IMR-90 (cell line): ENCODE measurements around the gene FAF2. TPM values are rescaled to one million over a fixed set of nuclear protein-coding genes. Genes with fewer than 3 reads are reported as not detected.

Experiments used
- ATAC-seq: fragments of 200-7000 bp; cut with Tn5 transposase; 2 replicates; pipeline ENCODE4 v1.9.1; 2020; ENCODE audit warnings: low read depth, mild to moderate bottlenecking, moderate library complexity
- BruUV-seq: library from RNA; stranded (reverse); fragments of 400-500 nt; replicated peaks from 2 replicates; lab custom pipeline; 2021; lab: Mats Ljungman, UMichigan
- CTCF ChIA-PET: fragments of 300-600 bp; formaldehyde crosslinking; extraction: SDS; loops from one replicate; lab custom pipeline; 2021; ENCODE audit warnings: antibody characterized with exemption; lab: Yijun Ruan, JAX
- POLR2A ChIA-PET: fragments of 300-600 bp; sonication (Branson Sonifier 250); formaldehyde crosslinking; loops from one replicate; lab custom pipeline; 2022; ENCODE audit warnings: antibody characterized with exemption; ENCODE audit not compliant: unreplicated experiment; lab: Charles Lee
- DNase-seq: peaks from one replicate; pipeline ENCODE4 v3.0.0; 2013
- H2AFZ ChIP-seq: replicated peaks from 2 replicates; pipeline ENCODE3; 2013; ENCODE audit warnings: low read length, mild to moderate bottlenecking; ENCODE audit not compliant: poor library complexity
- H2AK5ac ChIP-seq: 2 replicates; pipeline ENCODE4 v1.6.1; 2013; ENCODE audit warnings: low read depth, low read length, inconsistent platforms
- H2AK9ac ChIP-seq: replicated peaks from 2 replicates; pipeline ENCODE3; 2013; ENCODE audit warnings: mild to moderate bottlenecking, low read depth, low read length, moderate library complexity; ENCODE audit not compliant: poor library complexity
- H2BK120ac ChIP-seq: 2 replicates; pipeline ENCODE4 v1.6.1; 2013; ENCODE audit warnings: low read depth, low read length, inconsistent platforms
- H2BK15ac ChIP-seq: 3 replicates; pipeline ENCODE4 v1.6.1; 2013; ENCODE audit warnings: low read depth, low read length, inconsistent platforms
- H2BK20ac ChIP-seq: 2 replicates; pipeline ENCODE4 v1.6.1; 2013; ENCODE audit warnings: low read depth, mild to moderate bottlenecking, inconsistent platforms, low read length, moderate library complexity
- H2BK5ac ChIP-seq: 2 replicates; pipeline ENCODE4 v1.6.1; 2013; ENCODE audit warnings: mild to moderate bottlenecking, low read depth, low read length, inconsistent platforms; ENCODE audit not compliant: poor library complexity, severe bottlenecking
- H3K14ac ChIP-seq: replicated peaks from 2 replicates; pipeline ENCODE4 v1.6.1; 2013; ENCODE audit warnings: low read depth, low read length, inconsistent platforms
- H3K18ac ChIP-seq: 2 replicates; pipeline ENCODE4 v1.6.1; 2013; ENCODE audit warnings: low read depth, low read length, control low read depth
- H3K23ac ChIP-seq: 2 replicates; pipeline ENCODE4 v1.6.1; 2013; ENCODE audit warnings: low read depth, low read length, inconsistent platforms
- H3K27ac ChIP-seq: 2 replicates; pipeline ENCODE4 v1.5.1; 2013; ENCODE audit warnings: mild to moderate bottlenecking, control low read depth, low read length; ENCODE audit not compliant: insufficient read depth
- H3K27me3 ChIP-seq: 2 replicates; pipeline ENCODE4 v1.6.1; 2013; ENCODE audit warnings: low read length; ENCODE audit not compliant: control insufficient read depth, insufficient read depth
- H3K36me3 ChIP-seq: 2 replicates; pipeline ENCODE4 v1.6.1; 2013; ENCODE audit warnings: low read length, mixed read lengths; ENCODE audit not compliant: control insufficient read depth, insufficient read depth
- H3K4ac ChIP-seq: 2 replicates; pipeline ENCODE4 v1.6.1; 2013; ENCODE audit warnings: low read depth, low read length, inconsistent platforms
- H3K4me1 ChIP-seq: 2 replicates; pipeline ENCODE4 v1.6.1; 2013; ENCODE audit warnings: low read length, mixed read lengths; ENCODE audit not compliant: control insufficient read depth, insufficient read depth
- H3K4me2 ChIP-seq: 2 replicates; pipeline ENCODE4 v1.6.1; 2013; ENCODE audit warnings: low read depth, mild to moderate bottlenecking, control low read depth, low read length, moderate library complexity
- H3K4me3 ChIP-seq: 2 replicates; pipeline ENCODE4 v1.5.1; 2013; ENCODE audit warnings: low read depth, mild to moderate bottlenecking, control low read depth, low read length, moderate library complexity; ENCODE audit not compliant: insufficient read depth
- H3K56ac ChIP-seq: 2 replicates; pipeline ENCODE4 v1.6.1; 2013; ENCODE audit warnings: low read length, inconsistent platforms; ENCODE audit not compliant: insufficient read depth; ENCODE audit errors: extremely low read depth
- H3K79me1 ChIP-seq, 2 experiments: 2 replicates each; pipeline ENCODE4 v1.6.1; 2013; ENCODE audit warnings: low read length in 2 of 2, inconsistent platforms in 1 of 2, low read depth in 1 of 2
- H3K9ac ChIP-seq: 2 replicates; pipeline ENCODE4 v1.6.1; 2013; ENCODE audit warnings: low read depth, low read length, control low read depth
- H3K9me1 ChIP-seq: 2 replicates; pipeline ENCODE4 v1.6.1; 2013; ENCODE audit warnings: low read length, inconsistent platforms; ENCODE audit not compliant: insufficient read depth
- H3K9me3 ChIP-seq: 2 replicates; pipeline ENCODE4 v1.6.1; 2013; ENCODE audit warnings: low read length; ENCODE audit not compliant: control insufficient read depth, insufficient read depth
- H4K20me1 ChIP-seq: 2 replicates; pipeline ENCODE4 v1.6.1; 2013; ENCODE audit warnings: low read length, inconsistent platforms; ENCODE audit not compliant: insufficient read depth
- H4K5ac ChIP-seq: 2 replicates; pipeline ENCODE4 v1.6.1; 2013; ENCODE audit warnings: mild to moderate bottlenecking, low read depth, low read length, control low read depth
- H4K8ac ChIP-seq, 2 experiments: 2 replicates each; pipeline ENCODE4 v1.6.1; 2013; ENCODE audit warnings: low read depth in 2 of 2, low read length in 2 of 2, control low read depth in 1 of 2, inconsistent platforms in 1 of 2
- H4K91ac ChIP-seq: 2 replicates; pipeline ENCODE4 v1.6.1; 2013; ENCODE audit warnings: low read depth, low read length, inconsistent platforms; ENCODE audit not compliant: insufficient read depth
- BHLHE40 ChIP-seq: fragments of 150-350 bp; IDR thresholded peaks from 2 replicates; pipeline ENCODE4 v1.6.1; 2016; ENCODE audit warnings: mild to moderate bottlenecking, low read depth, low read length
- CEBPB ChIP-seq: IDR thresholded peaks from 2 replicates; pipeline ENCODE4 v1.6.1; 2012; ENCODE audit warnings: low read depth, low read length, improper control_type of control experiment
- CHD1 ChIP-seq: IDR thresholded peaks from 2 replicates; pipeline ENCODE4 v1.6.1; 2012; ENCODE audit warnings: low read depth, low read length, improper control_type of control experiment
- CTCF ChIP-seq: conservative IDR thresholded peaks from 2 replicates; pipeline ENCODE4 v1.5.1; 2012; ENCODE audit warnings: mild to moderate bottlenecking, low read depth, low read length, improper control_type of control experiment
- FOS ChIP-seq: fragments of 150-350 bp; IDR thresholded peaks from 2 replicates; pipeline ENCODE4 v1.6.1; 2016; ENCODE audit warnings: low read depth, low read length
- MAFK ChIP-seq: IDR thresholded peaks from 2 replicates; pipeline ENCODE4 v1.6.1; 2012; ENCODE audit warnings: low read depth, low read length, improper control_type of control experiment
- MAZ ChIP-seq: IDR thresholded peaks from 2 replicates; pipeline ENCODE4 v1.6.1; 2012; ENCODE audit warnings: low read depth, mild to moderate bottlenecking, low read length, improper control_type of control experiment, moderate library complexity, borderline replicate concordance
- MXI1 ChIP-seq: IDR thresholded peaks from 2 replicates; pipeline ENCODE4 v1.6.1; 2012; ENCODE audit warnings: low read depth, mild to moderate bottlenecking, low read length, moderate library complexity, borderline replicate concordance
- POLR2A ChIP-seq: IDR thresholded peaks from 2 replicates; pipeline ENCODE4 v1.6.1; 2012; ENCODE audit warnings: mild to moderate bottlenecking, low read depth, low read length
- RAD21 ChIP-seq: IDR thresholded peaks from 2 replicates; pipeline ENCODE4 v1.6.1; 2012; ENCODE audit warnings: low read length, improper control_type of control experiment
- RCOR1 ChIP-seq: IDR thresholded peaks from 2 replicates; pipeline ENCODE4 v1.6.1; 2012; ENCODE audit warnings: mild to moderate bottlenecking, low read length, improper control_type of control experiment; ENCODE audit not compliant: insufficient replicate concordance
- USF2 ChIP-seq: fragments of 150-350 bp; IDR thresholded peaks from 2 replicates; pipeline ENCODE4 v1.6.1; 2017; ENCODE audit warnings: mild to moderate bottlenecking, antibody characterized with exemption, low read length, low read depth
- whole genome bisulfite sequencing, 2 experiments: methylation state at CpG; one replicate each; pipeline versions ENCODE4 v1.1.5 to v1.1.7; 2013; ENCODE audit warnings: missing lambda C conversion rate in 2 of 2; ENCODE audit not compliant: insufficient read length in 1 of 2; ENCODE audit errors: extremely low coverage in 2 of 2; 5-methylcytosine and 5-hydroxymethylcytosine counted together
- dilution Hi-C: fragments of 300-500 bp; cut with HindIII; formaldehyde crosslinking; loops from one replicate; pipeline ENCODE4 v1.14.3; 2018; ENCODE audit warnings: low sequenced_read_pairs; ENCODE audit not compliant: unreplicated experiment
- in situ Hi-C: fragments of 300-500 bp; cut with MboI; formaldehyde crosslinking; loops from 3 replicates; pipeline ENCODE4 v1.14.3; 2019; ENCODE audit warnings: low sequenced_read_pairs, inconsistent platforms, mixed read lengths
- intact Hi-C: fragments of 100-400 bp; cut with micrococcal nuclease; formaldehyde crosslinking; loops from 2 replicates; pipeline ENCODE4 v1.10.0; 2022
- polyA plus RNA-seq, 3 experiments: library from polyadenylated mRNA; depleted of rRNA; stranded (reverse); fragments of >200 nt; gene quantifications; 2 replicates each; pipeline ENCODE4 v1.2.3, GENCODE V29; 2012; ENCODE audit warnings: low replicate concordance in 1 of 3
- total RNA-seq: library from RNA; depleted of rRNA; stranded (reverse); fragments of >200 nt; gene quantifications from 2 replicates; pipeline ENCODE4 v1.2.3, GENCODE V29; 2012

The FAF2 gene
- total and polyA plus RNA-seq, 2 of the 4 experiments (the other 2 are of a cell fraction): 32.9 to 47.0 TPM

GRCh38 chr5:176527246-176528222 is 79.3 kb downstream of the FAF2 start (continued):
- no peak for TF ChIP-seq BHLHE40
- TF ChIP-seq RCOR1: no peak

GRCh38 chr5:176528301-176528700 is 80.1 kb downstream of the FAF2 start:
- no peak overlapping the region for H3K23ac ChIP-seq
- H3K79me1 ChIP-seq: peaks cover 0 to 18% of the 10 kb centered on the region in 2 experiments; a peak in 2 of 4 replicates
- no peak overlapping the region for H3K4me3 ChIP-seq
- no peak overlapping the region for H2BK20ac ChIP-seq
- no peak for DNase-seq
- H2BK5ac ChIP-seq: no peak overlapping the region
- no peak overlapping the region for H4K5ac ChIP-seq
- in situ Hi-C loops (no loop called here), dilution Hi-C loops (no loop called here), intact Hi-C loops (no loop called here)
- no peak overlapping the region for H2BK15ac ChIP-seq
- no peak overlapping the region for H3K14ac ChIP-seq
- H4K20me1 ChIP-seq: peaks cover 6% of the 10 kb centered on the region; the same call in 1 of the 2 replicates
- ChIA-PET CTCF (no interaction called here), POLR2A (no interaction called here)
- no peaks in the 10 kb centered on the region for H3K9me1 ChIP-seq
- no peak overlapping the region for H3K4ac ChIP-seq
- no peaks in the 10 kb centered on the region for H3K9me3 ChIP-seq
- no peak overlapping the region for H2BK120ac ChIP-seq
- H3K18ac ChIP-seq: no peak overlapping the region
- WGBS, 2 experiments: 90% methylated on average over 2 of the region's 11 CpGs; no CpG with 5 or more reads in 1 of the 2 experiments
- H3K4me1 ChIP-seq: peaks cover 2% of the 10 kb centered on the region; the same call in 1 of the 2 replicates
- no peak overlapping the region for H3K4me2 ChIP-seq
- BruUV-seq: no TSS peak
- no peak overlapping the region for H3K56ac ChIP-seq
- H4K8ac ChIP-seq: no peak overlapping the region
- ATAC-seq: no peak
- no peak overlapping the region for H3K27ac ChIP-seq
- no peak overlapping the region for H3K9ac ChIP-seq
- H4K91ac ChIP-seq: no peak overlapping the region
- no peaks in the 10 kb centered on the region for H3K27me3 ChIP-seq
- no peak overlapping the region for H2AK9ac ChIP-seq
- H2AK5ac ChIP-seq: no peak overlapping the region
- peaks cover 43% of the 10 kb centered on the region for H3K36me3 ChIP-seq
- H2AFZ ChIP-seq: no peak overlapping the region
- TF ChIP-seq POLR2A (no peak), FOS (no peak), MAFK (no peak), MAZ (no peak), CHD1 (no peak), RAD21 (no peak), CEBPB (no peak), CTCF (no peak), USF2 (no peak), MXI1 (no peak)
